GM12872 (cell line): ENCODE data around the gene TINCR.

ENCODE experiments used
- TF ChIP-seq, protein P1 (sequence below): IDR thresholded peaks from 3 replicates; pipeline ENCODE4 v1.5.1; 2011; ENCODE audit warnings: low read depth, mild to moderate bottlenecking, low read length, moderate library complexity; ENCODE audit not compliant: insufficient read depth

TINCR gene

DNA sequence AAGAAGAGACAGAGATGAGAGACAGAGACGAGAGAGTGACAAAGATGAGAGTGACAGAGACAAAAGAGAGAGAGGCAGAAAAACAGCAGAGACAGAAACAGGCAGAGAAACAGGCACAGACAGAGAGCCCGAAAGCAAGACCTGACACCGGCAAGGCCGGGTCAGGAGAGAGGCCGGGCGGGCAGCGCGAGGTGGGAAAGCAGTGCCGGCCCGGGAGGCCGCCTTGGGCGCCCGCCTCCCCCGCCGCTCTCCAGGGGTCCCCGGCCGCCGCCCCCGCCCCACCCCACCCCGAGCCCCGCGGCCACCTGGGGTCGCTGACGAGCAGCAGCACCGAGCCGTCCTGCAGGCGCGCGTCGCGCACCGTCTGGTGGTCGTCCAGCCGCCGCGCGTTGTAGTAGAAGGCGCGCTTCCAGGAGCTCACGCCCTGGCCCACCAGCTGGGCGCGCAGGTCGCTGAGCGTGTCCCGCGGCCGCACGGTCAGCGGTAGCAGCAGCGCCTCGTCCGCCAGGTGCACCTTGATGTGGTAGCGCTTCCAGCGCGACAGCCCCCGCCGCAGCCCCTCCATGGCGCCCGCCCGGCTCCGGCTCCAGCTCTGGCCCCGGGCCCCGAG lies at the start of gene TINCR:
TSS of gene TINCR (minus strand) at position 594 of the 610 bp plus-strand sequence.
- TF ChIP-seq, protein P1, sequence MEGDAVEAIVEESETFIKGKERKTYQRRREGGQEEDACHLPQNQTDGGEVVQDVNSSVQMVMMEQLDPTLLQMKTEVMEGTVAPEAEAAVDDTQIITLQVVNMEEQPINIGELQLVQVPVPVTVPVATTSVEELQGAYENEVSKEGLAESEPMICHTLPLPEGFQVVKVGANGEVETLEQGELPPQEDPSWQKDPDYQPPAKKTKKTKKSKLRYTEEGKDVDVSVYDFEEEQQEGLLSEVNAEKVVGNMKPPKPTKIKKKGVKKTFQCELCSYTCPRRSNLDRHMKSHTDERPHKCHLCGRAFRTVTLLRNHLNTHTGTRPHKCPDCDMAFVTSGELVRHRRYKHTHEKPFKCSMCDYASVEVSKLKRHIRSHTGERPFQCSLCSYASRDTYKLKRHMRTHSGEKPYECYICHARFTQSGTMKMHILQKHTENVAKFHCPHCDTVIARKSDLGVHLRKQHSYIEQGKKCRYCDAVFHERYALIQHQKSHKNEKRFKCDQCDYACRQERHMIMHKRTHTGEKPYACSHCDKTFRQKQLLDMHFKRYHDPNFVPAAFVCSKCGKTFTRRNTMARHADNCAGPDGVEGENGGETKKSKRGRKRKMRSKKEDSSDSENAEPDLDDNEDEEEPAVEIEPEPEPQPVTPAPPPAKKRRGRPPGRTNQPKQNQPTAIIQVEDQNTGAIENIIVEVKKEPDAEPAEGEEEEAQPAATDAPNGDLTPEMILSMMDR = no peak

DNA sequence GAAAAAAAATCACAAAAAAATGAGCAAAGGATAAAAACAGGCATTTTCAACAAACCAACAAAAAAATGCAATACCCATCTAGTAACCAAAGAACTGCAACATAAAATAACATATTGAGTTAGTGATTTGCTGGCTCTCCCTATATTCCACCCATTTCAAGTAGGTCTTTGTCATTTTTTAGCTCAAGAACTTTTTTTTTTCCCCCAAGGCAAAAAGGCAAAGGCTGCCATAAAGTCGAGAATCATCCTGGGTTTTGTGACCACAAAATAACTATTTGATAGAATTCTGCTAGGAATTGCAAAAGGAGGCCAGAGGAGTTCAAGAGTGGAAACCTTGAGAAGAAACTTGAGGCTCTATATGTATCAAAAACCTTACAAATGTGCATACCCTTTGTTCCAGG lies 49.3 kb upstream of the TINCR start:
- TF ChIP-seq, protein P1 = no peak

DNA sequence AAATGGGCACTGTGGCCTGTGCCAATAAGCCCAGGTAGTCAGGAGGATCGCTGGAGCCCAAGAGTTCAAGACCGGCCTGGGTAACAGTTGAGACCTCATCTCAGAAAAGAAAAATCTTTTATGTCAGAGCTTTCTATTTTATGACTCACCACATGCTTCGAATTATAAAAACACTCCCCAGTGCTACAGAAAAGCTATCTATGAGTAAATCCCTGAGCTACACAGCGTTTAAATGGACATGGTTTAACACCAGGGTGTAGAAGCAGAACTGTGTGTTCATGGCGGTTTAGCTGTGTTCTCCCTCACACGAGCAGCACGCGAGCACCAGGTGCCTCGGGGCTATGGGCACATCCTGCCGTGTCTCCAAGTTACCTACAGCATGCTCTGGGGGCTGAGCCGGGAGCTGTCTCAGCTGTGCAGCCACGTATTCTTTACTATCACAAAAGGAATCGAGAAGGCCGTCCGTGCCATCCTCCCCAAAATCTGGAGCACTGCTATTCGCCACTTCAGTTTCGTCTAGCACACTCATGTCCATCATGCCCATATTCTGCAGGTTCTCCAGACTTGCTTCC lies 48.1 kb upstream of the TINCR start:
- TF ChIP-seq, protein P1 = no peak

DNA sequence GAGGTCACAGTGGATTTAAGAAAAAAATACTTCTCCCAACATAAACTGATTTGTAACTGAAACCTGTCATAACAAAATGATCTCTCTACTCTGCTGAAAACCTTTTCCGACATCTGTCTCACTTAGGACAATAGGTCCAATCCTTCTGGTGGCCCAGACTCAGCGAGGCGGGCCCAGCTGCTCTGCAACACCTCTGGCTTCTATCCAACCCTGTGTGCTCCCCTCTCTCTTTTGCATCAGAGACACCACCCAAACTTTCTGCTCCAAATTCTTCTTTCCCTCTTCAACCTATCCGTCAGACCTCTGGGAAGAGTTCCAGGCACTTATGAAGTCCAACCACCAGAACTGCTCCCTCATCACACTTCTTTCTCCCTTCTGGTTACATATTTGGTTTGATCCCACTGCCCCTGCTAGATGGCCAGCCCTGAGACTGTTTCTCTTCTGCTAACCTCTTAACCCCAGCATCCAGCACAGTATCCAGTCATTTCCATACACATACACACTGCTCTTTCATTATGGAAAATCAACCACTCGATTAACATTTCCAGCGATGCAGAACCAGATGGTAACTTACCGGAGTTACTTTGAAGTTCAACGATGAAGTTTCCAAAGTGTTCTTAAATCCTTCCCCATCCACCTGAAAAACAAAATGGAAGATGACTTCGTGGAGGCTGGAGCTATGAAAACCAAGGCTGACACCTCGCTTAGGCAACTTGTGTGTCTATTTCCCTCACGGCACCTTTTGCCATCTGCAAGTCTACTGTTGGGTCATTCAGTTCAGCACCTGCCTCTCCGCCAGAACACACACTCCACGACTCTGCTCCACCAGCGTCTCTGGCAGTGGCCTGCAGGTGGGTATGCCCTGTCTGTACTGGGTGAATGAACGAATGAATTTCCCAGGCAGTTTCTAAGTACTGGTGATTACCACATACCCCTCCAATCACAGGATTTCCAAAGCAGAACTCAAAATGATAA lies 45.4 kb upstream of the TINCR start:
- TF ChIP-seq, protein P1 = no peak

DNA sequence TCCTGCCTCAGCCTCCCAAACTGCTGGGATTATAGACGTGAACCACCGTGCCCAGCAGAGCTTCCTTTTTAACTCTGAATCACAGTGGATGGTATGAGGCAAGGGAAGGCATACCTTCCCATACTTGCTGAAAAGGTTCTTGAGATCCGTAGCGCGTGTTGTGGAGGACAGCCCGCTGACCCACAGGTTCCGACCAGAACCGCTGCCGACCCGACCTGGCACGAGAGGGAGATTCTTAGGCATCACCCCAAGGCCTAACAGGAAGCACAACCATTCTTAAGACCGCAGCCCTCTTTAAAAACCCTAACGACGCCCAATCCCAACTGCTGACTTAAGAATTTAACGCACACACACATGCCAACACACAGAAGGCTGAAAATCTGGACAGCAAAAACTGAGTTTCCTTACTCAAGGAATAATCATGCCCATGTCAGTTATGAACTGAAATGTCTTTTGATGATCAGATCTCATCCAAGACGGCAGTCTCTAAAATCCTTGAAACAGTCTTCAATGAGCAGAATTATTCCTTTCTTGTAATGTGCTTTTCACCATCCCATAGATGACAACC lies 42.2 kb upstream of the TINCR start:
- TF ChIP-seq, protein P1 = no peak

DNA sequence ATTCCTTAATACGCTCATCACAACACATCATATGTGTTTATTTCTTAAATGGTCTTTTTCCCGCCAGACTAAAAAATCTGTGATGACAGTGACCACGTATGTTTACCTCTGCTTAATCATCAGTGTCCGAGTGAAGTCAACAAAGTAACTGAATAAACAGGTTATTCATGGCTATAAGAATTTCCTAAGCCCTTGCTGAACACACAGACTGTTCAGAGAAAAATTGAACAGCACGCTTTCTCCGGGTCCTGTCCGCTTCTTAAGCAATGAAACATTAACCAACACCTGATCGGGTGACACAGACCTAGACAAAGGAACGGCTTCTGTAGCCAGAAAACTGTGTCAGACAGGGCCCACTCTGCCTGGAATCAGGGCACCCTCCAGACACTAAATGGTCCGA lies 40.5 kb upstream of the TINCR start:
- TF ChIP-seq, protein P1 = no peak
